ENCODE results near the gene GSAP. TPM values are rescaled to one million over a fixed set of nuclear protein-coding genes. Genes with fewer than 3 reads are reported as not detected.

Gene GSAP
- total and polyA plus RNA-seq, 2 of the 4 experiments (the other 2 are of a cell fraction): 1.6 to 1.8 TPM

GRCh38 chr7:77444123-77444522 is 28.0 kb upstream of the GSAP start:
- peak overlapping the region; percentile 81 for H2AFZ ChIP-seq (replicated peaks; ENCODE audit: low read length, poor library complexity)
- DNase-seq (peak; percentile 75), ATAC-seq (ENCODE audit: low read depth) (peak; percentile 87)
- H3K27ac ChIP-seq (ENCODE audit: insufficient read depth, low read length): no peak overlapping the region
- peak overlapping the region; percentile 64; the same call in 1 of the 2 replicates for H3K4ac ChIP-seq (ENCODE audit: low read depth, low read length)
- no CpG with 5 or more reads among the region's 1 CpG for WGBS, 2 experiments (ENCODE audit: extremely low coverage in 2 of 2, insufficient read length in 1 of 2)
- peak overlapping the region; percentile 1; the same call in 1 of the 2 replicates for H3K4me2 ChIP-seq (ENCODE audit: low read depth, low read length)
- peak overlapping the region; percentile 16; the same call in 1 of the 2 replicates for H3K18ac ChIP-seq (ENCODE audit: low read depth, low read length)
- H2AK5ac ChIP-seq (ENCODE audit: low read depth, low read length): no peak overlapping the region
- no peak overlapping the region for H4K91ac ChIP-seq (ENCODE audit: insufficient read depth, low read depth, low read length)
- 0 out of 2 replicates have a peak overlapping the region, but pooled peaks have one; percentile 20 for H2BK20ac ChIP-seq (ENCODE audit: low read depth, low read length)
- H3K9me1 ChIP-seq (ENCODE audit: insufficient read depth, low read length): peaks cover 4% of the 10 kb centered on the region; the same call in 1 of the 2 replicates
- dilution Hi-C loops (cut with HindIII; ENCODE audit: low sequenced_read_pairs, unreplicated experiment): no loop called here
- peak overlapping the region; percentile 60 for H2BK5ac ChIP-seq (ENCODE audit: low read depth, low read length, poor library complexity, severe bottlenecking)
- H3K27me3 ChIP-seq (ENCODE audit: control insufficient read depth, insufficient read depth, low read length): no peaks in the 10 kb centered on the region
- peak overlapping the region; percentile 6; the same call in 1 of the 2 replicates for H4K5ac ChIP-seq (ENCODE audit: low read depth, low read length)
- peaks cover 6% of the 10 kb centered on the region for H3K4me1 ChIP-seq (ENCODE audit: control insufficient read depth, insufficient read depth, low read length)
- in situ Hi-C loops (cut with MboI; ENCODE audit: low sequenced_read_pairs): no loop called here
- peak overlapping the region in 1 of 2 experiments; percentile 48; a peak in 1 of 4 replicates for H4K8ac ChIP-seq (ENCODE audit: low read depth in 2 of 2, low read length in 2 of 2)
- peak overlapping the region; percentile 70 for H2BK120ac ChIP-seq (ENCODE audit: low read depth, low read length)
- H3K23ac ChIP-seq (ENCODE audit: low read depth, low read length): peak overlapping the region; percentile 71; the same call in 1 of the 2 replicates
- ChIA-PET CTCF (interaction anchor here (0.6 to 1.4 kb wide), 2 partner anchors 11 to 23 kb away, joined by 3 to 5 read pairs; no protein-coding TSS in a partner anchor), POLR2A (ENCODE audit: unreplicated experiment) (no interaction called here)
- no TSS peak for BruUV-seq (replicated peaks)
- no peaks in the 10 kb centered on the region for H3K9me3 ChIP-seq (ENCODE audit: control insufficient read depth, insufficient read depth, low read length)
- no peak overlapping the region for H2BK15ac ChIP-seq (ENCODE audit: low read depth, low read length)
- no peak overlapping the region for H3K9ac ChIP-seq (ENCODE audit: low read depth, low read length)
- no peaks in the 10 kb centered on the region for H3K36me3 ChIP-seq (ENCODE audit: control insufficient read depth, insufficient read depth, low read length)
- H4K20me1 ChIP-seq (ENCODE audit: insufficient read depth, low read length): no peaks in the 10 kb centered on the region
- H3K4me3 ChIP-seq (ENCODE audit: insufficient read depth, low read depth, low read length): no peak overlapping the region
- peak overlapping the region; percentile 55 for H2AK9ac ChIP-seq (replicated peaks; ENCODE audit: low read depth, low read length, poor library complexity)
- TF ChIP-seq MXI1 (IDR thresholded peaks at IDR 0.05; ENCODE audit: borderline replicate concordance, low read depth, low read length) (no peak), BHLHE40 (IDR thresholded peaks at IDR 0.05; ENCODE audit: low read depth, low read length) (no peak), CHD1 (IDR thresholded peaks at IDR 0.05; ENCODE audit: low read depth, low read length) (no peak), CEBPB (IDR thresholded peaks at IDR 0.05; ENCODE audit: low read depth, low read length) (no peak), FOS (IDR thresholded peaks at IDR 0.05; ENCODE audit: low read depth, low read length) (no peak), POLR2A (IDR thresholded peaks at IDR 0.05; ENCODE audit: low read depth, low read length) (no peak), SMC3 (IDR thresholded peaks at IDR 0.05; ENCODE audit: low read depth, low read length) (no peak), RFX5 (IDR thresholded peaks at IDR 0.05; ENCODE audit: low read depth, low read length) (no peak), CTCF (conservative IDR thresholded peaks at IDR 0.05; ENCODE audit: low read depth, low read length) (no peak), RCOR1 (IDR thresholded peaks at IDR 0.05; ENCODE audit: insufficient replicate concordance, low read length) (no peak), MAZ (IDR thresholded peaks at IDR 0.05; ENCODE audit: borderline replicate concordance, low read depth, low read length) (no peak), ELK1 (IDR thresholded peaks at IDR 0.05; ENCODE audit: borderline replicate concordance, low read depth, low read length) (no peak), NFE2L2 (IDR thresholded peaks at IDR 0.05; ENCODE audit: low read depth, low read length) (no peak)
- 0 out of 2 replicates have a peak overlapping the region, but pooled peaks have one; percentile 21 for H3K56ac ChIP-seq (ENCODE audit: extremely low read depth, insufficient read depth, low read length)
- intact Hi-C loops (cut with micrococcal nuclease): no loop called here
- 0 out of 4 replicates have a peak, but pooled peaks cover 0 to 4% of the 10 kb centered on the region in 2 experiments for H3K79me1 ChIP-seq (ENCODE audit: low read depth in 1 of 2, low read length in 2 of 2)
- peak overlapping the region; percentile 55 for H3K14ac ChIP-seq (replicated peaks; ENCODE audit: low read depth, low read length)

All from IMR-90 (cell line).